Thyroid gland (tissue), 4 donors: ENCODE measurements around the gene HRAS.

Experiments used
- POLR2A ChIP-seq, 2 donors: fragments of 450-650 bp; IDR thresholded peaks; one replicate each; pipeline ENCODE4 v1.6.1; 2017; ENCODE audit warnings: antibody characterized with exemption in 2 of 2, mild to moderate bottlenecking in 2 of 2, moderate library complexity in 1 of 2
- TF ChIP-seq, protein P1 (sequence below), 6 experiments: fragments of 200-600 bp in 3 of 6; fragments of 450-650 bp in 3 of 6; sonication (generic) in 3 of 6; IDR thresholded peaks; one replicate each; pipeline ENCODE4 v1.5.1; 2016 to 2019; ENCODE audit warnings: antibody characterized with exemption in 6 of 6, mild to moderate bottlenecking in 2 of 6, inconsistent platforms in 1 of 6, moderate library complexity in 1 of 6

- TF ChIP-seq, protein P1, sequence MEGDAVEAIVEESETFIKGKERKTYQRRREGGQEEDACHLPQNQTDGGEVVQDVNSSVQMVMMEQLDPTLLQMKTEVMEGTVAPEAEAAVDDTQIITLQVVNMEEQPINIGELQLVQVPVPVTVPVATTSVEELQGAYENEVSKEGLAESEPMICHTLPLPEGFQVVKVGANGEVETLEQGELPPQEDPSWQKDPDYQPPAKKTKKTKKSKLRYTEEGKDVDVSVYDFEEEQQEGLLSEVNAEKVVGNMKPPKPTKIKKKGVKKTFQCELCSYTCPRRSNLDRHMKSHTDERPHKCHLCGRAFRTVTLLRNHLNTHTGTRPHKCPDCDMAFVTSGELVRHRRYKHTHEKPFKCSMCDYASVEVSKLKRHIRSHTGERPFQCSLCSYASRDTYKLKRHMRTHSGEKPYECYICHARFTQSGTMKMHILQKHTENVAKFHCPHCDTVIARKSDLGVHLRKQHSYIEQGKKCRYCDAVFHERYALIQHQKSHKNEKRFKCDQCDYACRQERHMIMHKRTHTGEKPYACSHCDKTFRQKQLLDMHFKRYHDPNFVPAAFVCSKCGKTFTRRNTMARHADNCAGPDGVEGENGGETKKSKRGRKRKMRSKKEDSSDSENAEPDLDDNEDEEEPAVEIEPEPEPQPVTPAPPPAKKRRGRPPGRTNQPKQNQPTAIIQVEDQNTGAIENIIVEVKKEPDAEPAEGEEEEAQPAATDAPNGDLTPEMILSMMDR (IDR thresholded peaks at IDR 0.05) = no peak
- no peak for TF ChIP-seq POLR2A (IDR thresholded peaks at IDR 0.05)
Measured at GRCh38 chr11:508956-509355, 26.4 kb downstream of the HRAS start.
